DMS53 treated with DMSO at 0.1 percent for 48 hours (cell line): Measurements from ENCODE around the gene RASSF6.
A peak's percentile ranks its signal among the peaks of the same experiment; 100 is the strongest.
"Not testable (repeated sequence)": the region's sequence is repeated elsewhere in the genome, so short reads cannot be mapped to it uniquely, and the experiment has no call there.

Source experiments
- DNase-seq: peaks from one replicate; lab custom pipeline; 2025; ENCODE audit not compliant: unreplicated experiment; lab: John Stamatoyannopoulos, UW

RASSF6 gene

DNA sequence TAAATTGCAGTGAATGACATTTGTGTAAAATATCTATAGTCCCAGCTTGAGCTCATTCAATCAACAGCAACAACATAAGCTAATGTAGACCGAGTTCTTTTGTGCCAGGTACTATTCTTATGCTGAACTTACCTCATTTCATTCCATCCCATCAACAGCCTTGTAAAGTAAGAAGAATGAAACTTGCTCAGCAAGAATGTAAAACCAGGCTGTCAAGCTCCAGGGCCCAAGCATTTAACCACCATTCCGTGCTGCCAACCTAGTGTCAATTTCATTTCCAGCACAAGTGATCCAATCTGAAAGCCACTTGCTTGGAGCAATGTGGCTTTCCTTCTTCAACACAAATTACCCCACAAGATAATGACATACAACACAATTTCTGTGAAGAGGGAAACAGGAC is 36.6 kb downstream of the RASSF6 start:
- DNase-seq, result no peak

DNA sequence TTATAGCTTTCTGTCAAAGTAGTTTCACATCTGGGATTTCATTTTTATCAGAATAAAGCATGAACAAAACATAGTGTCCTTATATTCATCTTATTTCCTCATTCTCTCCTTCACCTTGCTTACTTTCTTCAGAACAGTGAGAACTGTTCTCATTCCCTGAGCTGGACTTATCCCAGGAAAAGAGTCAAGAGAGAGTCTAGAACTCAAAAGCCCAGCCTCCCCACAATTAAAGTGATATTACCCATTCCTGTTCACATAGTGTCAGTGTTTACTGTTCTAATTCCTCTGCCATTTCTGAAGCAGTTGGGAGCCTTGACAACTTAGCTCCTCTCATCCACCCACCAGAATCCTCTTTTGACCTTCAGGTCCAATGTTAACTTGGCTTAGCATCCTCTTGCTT is 42.9 kb downstream of the RASSF6 start:
- DNase-seq, result no peak

DNA sequence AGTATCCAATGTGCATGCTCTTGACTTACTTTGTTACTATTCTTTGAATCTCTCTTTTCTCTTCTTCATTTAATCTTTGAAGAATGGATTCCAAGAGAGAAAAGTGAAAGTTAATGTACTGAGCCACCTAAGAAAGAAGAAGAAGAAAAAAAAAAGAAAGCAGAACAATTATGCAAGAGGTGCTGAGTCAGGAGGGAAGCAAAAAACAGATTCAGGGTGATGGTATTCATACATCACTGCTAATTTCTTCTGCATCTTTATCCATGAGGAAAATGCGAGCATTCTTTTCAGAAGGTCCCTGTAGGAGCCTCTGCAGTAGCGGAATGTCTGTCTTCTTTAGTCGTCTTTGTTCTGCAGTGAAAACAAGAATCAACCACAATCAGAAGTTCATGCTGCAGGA is 43.9 kb downstream of the RASSF6 start:
- no peak for DNase-seq

DNA sequence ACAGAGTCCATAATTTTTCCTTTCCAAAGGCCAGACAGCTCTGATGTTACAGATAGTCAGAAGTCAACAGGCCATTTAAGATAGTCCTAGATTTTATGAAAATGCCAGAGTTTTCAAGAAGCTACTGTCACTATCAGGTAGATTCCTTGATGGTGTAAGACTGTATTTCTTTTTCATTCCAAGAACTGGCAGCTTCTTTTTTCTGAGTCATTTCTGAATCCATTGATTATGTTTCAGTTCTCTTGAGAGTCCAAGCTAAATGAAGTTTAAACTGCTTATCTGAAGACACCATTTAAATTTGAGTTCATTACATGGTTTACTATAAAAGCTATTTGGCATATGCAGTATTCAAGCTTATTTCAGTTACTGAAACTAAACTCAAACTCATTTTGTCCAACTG is 44.6 kb downstream of the RASSF6 start:
- DNase-seq, result no peak

DNA sequence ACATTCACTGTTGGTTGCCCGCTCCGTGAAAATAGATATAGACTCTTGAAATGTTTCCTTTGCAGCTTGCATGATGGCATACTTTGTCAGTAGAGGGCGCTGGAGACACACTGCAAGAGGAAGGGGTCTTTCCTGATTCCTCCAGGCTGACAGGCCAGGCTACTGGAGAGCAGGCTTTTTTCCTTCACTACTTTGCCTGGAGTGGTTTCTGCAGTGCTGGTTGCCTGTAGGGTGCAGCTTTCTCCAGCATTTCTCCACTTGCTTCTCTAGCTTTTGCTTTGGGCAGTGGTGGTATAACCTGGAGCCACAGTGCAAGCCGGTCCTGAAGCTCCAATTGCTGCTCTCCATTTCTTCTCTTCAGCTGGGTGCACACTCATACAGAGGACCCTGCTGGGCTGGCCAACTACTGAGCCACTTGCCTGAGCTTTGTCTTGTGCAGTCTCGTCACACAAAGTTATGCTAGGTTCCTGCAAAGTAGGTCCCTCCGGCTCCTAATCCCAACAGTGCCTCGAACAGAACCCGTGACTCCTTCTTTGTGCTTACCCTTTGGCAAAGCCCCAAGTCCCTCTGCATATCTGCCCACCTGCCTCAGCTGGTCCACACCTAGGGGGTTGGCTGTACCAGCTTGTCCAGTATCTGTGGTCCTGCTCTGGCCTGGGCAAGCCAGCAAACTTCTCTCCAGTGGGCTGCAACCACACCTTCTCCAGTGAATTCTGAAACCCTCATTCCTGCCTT is 46.3 kb downstream of the RASSF6 start:
- DNase-seq, result peak; percentile 77

DNA sequence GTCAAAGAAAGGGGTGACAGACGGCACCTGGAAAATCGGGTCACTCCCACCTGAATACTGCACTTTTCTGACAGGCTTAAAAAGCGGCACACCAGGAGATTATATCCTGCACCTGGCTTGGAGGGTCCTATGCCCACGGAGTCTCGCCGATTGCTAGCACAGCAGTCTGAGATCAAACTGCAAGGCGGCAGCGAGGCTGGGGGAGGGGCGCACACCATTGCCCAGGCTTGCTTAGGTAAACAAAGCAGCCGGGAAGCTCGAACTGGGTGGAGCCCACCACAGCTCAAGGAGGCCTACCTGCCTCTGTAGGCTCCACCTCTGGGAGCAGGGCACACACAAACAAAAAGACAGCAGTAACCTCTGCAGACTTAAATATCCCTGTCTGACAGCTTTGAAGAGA is 69.4 kb downstream of the RASSF6 start:
- DNase-seq, result not testable (repeated sequence)

GRCh38 chr4:73544620-73545019 is 75.6 kb downstream of the RASSF6 start:
- no peak for DNase-seq

DNA sequence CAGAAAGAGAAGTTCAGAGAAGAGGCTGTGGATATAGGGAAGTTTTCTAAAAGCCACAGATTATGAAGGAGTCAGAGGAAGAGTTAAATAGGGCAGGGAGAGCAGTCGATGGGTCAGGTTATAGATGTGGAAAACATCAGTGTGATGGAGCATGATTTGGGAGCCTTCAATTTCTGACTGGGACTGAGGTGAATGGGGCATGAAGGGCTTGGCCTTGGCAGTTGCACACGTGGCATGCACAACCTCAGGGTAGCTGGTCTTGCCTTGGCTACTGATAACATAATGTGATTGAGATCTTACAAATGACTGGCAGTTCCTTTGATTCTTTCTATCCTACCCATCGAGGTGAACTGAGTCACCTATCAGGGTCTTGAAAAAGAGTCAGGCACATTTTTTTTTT is 79.0 kb downstream of the RASSF6 start:
- DNase-seq, result no peak

GRCh38 chr4:73540826-73541225 is 79.4 kb downstream of the RASSF6 start:
- DNase-seq, result no peak

DNA sequence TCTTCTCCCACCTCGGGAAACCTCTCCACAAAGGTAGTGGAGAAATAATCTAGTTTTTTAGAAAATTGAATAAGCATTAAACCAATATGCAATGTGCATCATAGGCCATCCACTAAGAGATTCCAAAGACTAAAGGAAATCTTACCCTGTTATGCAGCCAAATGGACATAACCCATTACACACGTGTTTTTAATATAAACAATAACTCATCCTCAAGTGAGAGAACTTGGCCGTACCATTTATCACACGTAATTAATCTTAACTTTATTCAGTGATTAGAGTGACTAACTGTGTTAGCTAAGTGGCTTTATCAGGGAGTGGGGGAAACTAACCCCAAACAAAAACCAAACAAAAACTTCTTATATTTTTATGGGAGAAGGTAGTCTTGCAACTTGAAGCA is 80.8 kb downstream of the RASSF6 start:
- no peak for DNase-seq

DNA sequence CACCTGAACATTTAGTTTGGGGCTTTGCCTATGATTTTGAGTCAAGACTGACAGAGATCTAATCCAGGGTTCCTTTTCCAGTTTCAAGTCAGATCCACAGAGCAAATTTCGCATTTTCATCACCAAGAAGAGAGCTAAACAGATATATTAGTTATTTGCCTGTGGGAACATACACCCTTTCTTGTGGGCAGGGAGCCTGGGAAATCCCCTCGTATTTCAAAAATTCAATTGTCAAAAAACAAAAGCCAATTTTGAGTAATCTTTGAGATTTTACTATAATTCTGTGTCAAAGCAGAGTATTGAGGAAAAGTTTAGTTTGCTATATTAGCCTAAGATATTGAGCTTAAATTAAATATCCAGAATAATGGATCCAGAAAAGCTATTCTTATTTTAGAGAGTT is 82.1 kb downstream of the RASSF6 start:
- no peak for DNase-seq

DNA sequence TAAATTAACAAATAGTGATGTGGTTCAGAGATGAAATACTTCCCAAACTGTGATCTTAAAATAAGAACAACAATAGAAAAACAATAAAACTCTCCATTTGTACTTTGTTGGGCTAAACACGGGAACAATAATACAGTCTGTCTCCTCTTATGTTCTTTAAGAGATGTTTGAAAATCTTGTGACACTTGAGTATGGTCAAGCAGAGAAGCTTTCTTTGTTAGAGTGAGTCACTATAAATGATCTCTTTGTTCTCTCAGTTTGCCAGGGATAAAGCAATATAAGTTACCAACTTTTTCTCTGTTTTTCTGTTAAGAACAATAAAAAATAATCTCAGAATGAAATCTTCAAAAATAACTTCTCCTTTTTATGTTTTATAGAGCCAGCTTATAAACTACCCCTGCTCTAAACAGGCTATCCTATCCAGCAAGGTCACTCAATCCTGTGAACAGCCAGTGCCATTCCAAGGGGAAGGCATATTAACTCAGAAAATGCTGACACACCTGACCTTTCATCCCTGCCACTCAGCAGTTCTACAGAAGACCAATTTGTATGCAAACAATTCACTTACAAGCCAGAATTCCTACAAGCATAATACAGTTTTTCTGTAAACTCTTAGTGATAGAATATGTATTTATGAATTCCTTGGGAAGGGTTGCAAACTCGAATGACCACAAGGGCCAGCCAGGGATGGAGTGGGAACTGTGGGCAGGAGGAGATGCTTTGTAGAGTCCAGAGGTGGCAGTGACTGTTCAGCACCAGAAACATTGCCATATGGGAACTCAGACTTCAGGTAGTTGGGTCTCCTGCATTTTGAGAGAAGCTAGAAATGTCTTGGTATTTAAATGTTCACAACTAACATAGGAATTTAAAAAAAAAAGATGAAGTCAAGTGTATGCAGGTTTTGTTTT is 86.5 kb downstream of the RASSF6 start:
- DNase-seq, result no peak

- no peak for DNase-seq
These were observed 92.1 kb downstream of the RASSF6 start for GRCh38 chr4:73528171-73528570.

DNA sequence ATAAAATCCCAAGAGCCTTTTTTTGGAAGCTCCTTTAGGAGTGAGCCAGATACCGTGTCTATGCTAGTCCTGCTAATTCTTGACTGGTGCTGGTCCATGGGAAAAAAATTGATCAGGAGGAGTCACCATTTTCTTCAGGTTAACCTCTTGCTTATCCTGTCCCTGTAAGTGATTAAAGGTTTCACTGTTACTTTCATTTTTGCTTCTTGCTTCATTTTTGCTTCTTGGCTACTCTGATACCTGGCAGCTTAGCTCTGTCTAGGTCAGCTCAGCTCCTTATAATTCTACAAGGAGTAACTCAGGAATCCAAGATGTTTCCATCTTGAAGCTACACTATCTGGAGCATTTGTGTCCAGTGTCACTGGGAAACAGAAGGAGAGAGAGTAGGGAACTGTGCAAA is 93.0 kb downstream of the RASSF6 start:
- DNase-seq, result no peak

GRCh38 chr4:73525611-73526010 is 94.6 kb downstream of the RASSF6 start:
- no peak for DNase-seq

DNA sequence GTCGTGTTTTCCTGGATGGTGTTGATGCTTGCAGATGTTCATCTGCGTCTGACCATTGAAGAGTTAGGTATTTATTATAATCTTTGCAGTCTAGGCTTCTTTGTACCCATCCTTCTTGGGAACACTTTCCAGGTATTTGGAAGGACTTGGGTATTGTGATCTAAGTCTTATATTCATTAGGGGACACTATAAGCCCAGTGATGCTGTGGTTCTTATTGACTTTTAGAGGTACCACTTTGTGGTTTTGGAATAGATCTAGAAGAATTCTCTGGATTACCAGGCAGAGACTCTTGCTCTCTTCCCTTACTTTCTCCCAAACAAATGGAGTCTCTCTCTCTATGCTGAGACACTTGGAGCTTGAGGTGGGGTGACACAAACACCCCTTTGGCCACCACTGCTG is 97.1 kb downstream of the RASSF6 start:
- DNase-seq, result peak; percentile 5
